SK-N-MC (cell line): ENCODE data around the gene LENG9.

ENCODE experiments used
- EZH2 ChIP-seq: fragments of 200-600 bp; sonication (generic); IDR thresholded peaks from one replicate; pipeline ENCODE4 v1.6.1; 2017; ENCODE audit warnings: antibody characterized with exemption
- POLR2AphosphoS5 ChIP-seq: IDR thresholded peaks from 2 replicates; pipeline ENCODE4 v1.6.1; 2012; ENCODE audit warnings: mild to moderate bottlenecking, low read depth, low read length, borderline replicate concordance

GRCh38 chr19:54426291-54426931 is 37.2 kb downstream of the LENG9 start:
- TF ChIP-seq EZH2, result no peak
- no peak for TF ChIP-seq POLR2AphosphoS5
